GM12873 (cell line): ENCODE measurements around the gene IGIP.

ENCODE experiments used
- CTCF ChIP-seq: IDR thresholded peaks from 2 replicates; pipeline ENCODE4 v1.5.1; 2012; ENCODE audit warnings: low read depth, mild to moderate bottlenecking, moderate library complexity, low read length, control low read depth; ENCODE audit not compliant: insufficient read depth; ENCODE audit errors: missing control alignments

Gene IGIP

GRCh38 chr5:140106805-140107311 is 18.9 kb upstream of the IGIP start:
- TF ChIP-seq CTCF, result no peak

GRCh38 chr5:140107312-140108092 is 18.2 kb upstream of the IGIP start:
- peak; percentile 29 for TF ChIP-seq CTCF

GRCh38 chr5:140108093-140109017 is 17.4 kb upstream of the IGIP start:
- TF ChIP-seq CTCF, result no peak

- TF ChIP-seq CTCF, result no peak
Measured at GRCh38 chr5:140109018-140109758, 16.5 kb upstream of the IGIP start.

- no peak for TF ChIP-seq CTCF
Measured at GRCh38 chr5:140109759-140110645, 15.7 kb upstream of the IGIP start.

- no peak for TF ChIP-seq CTCF
Measured at GRCh38 chr5:140110646-140110957, 15.1 kb upstream of the IGIP start.
